ENCODE measurements around the gene C1orf167. TPM values are rescaled to one million over a fixed set of nuclear protein-coding genes. Genes with fewer than 3 reads are reported as not detected.

C1orf167 gene
- total and polyA plus RNA-seq, 4 donors, result 0.37 TPM; not detected in 3

GRCh38 chr1:11752359-11753088 is 9.5 kb upstream of the C1orf167 start:
- no peaks in the 10 kb centered on the region for H3K9me3 ChIP-seq (ENCODE audit: control insufficient read depth in 4 of 4, low read length in 3 of 4)
- DNase-seq (ENCODE audit: low spot score), result no peak
- no peaks in the 10 kb centered on the region for H3K4me1 ChIP-seq (ENCODE audit: control insufficient read depth in 4 of 4, insufficient read depth in 4 of 4, low read length in 3 of 4)
- no peak overlapping the region for H3K4me3 ChIP-seq (ENCODE audit: low read depth in 1 of 3, low read length in 3 of 3)
- WGBS, result 60% methylated on average over 17 of the region's 17 CpGs
- TF ChIP-seq FOXA1 (IDR thresholded peaks at IDR 0.05) (no peak), REST (IDR thresholded peaks at IDR 0.05) (no peak), NR2F2 (IDR thresholded peaks at IDR 0.05) (no peak), HNF4G (IDR thresholded peaks at IDR 0.05) (no peak), SP1 (IDR thresholded peaks at IDR 0.05) (no peak), EGR1 (IDR thresholded peaks at IDR 0.05; ENCODE audit: low read depth in 2 of 2) (no peak), GABPA (IDR thresholded peaks at IDR 0.05 in 1 of 2, conservative IDR thresholded peaks at IDR 0.05 in 1 of 2) (no peak)
- TF ChIP-seq, protein P1, sequence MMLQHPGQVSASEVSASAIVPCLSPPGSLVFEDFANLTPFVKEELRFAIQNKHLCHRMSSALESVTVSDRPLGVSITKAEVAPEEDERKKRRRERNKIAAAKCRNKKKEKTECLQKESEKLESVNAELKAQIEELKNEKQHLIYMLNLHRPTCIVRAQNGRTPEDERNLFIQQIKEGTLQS (IDR thresholded peaks at IDR 0.05), result no peak
- H3K36me3 ChIP-seq (ENCODE audit: control insufficient read depth in 4 of 4, insufficient read depth in 3 of 4, low read depth in 1 of 4, low read length in 3 of 4), result peaks cover 0 to 28% (median 6%) of the 10 kb centered on the region in 4 donors
- H3K27ac ChIP-seq (ENCODE audit: low read depth in 1 of 2, low read length in 2 of 2), result no peak overlapping the region
- H3K9ac ChIP-seq (ENCODE audit: low read depth in 1 of 2, low read length in 2 of 2), result no peak overlapping the region
- H3K27me3 ChIP-seq (ENCODE audit: control insufficient read depth in 4 of 4, insufficient read depth in 4 of 4, low read length in 3 of 4), result no peaks in the 10 kb centered on the region

DNA sequence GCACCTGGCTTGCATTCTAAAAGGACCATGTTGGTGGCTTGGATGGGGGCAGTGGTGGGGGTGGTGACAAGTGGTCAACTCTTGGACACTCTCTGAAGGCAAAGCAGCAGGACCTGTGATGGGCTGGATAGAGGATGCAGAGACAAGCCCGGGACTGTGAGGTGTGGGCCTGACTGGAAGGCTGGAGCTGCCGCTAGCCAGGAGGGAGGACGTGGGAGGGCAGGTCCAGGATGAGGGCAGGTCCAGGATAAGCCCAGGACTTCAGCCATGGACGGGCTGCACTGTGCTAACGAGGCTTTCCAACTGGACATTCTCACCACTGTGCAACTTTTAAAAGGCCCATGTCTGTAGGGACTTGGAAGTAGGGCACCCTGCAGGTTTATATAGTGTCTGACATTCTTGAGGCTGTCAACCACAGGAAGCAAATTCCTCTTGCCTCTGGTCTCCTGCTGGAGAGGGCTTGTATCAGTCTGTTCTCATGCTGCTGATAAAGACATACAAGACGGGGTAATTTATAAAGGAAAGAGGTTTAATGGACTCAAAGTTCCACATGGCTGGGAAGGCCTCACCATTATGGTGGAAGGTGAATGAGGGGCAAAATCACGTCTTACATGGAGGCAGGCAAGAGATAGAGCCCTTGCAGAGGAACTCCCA is 8.3 kb upstream of the C1orf167 start:
- Histone ChIP-seq H3K9ac (ENCODE audit: low read depth in 1 of 2, low read length in 2 of 2) (no peak overlapping the region), H3K4me1 (ENCODE audit: control insufficient read depth in 4 of 4, insufficient read depth in 4 of 4, low read length in 3 of 4) (no peaks in the 10 kb centered on the region), H3K36me3 (ENCODE audit: control insufficient read depth in 4 of 4, insufficient read depth in 3 of 4, low read depth in 1 of 4, low read length in 3 of 4) (peaks cover 0 to 21% (median 6%) of the 10 kb centered on the region in 4 donors), H3K27ac (ENCODE audit: low read depth in 1 of 2, low read length in 2 of 2) (no peak overlapping the region), H3K27me3 (ENCODE audit: control insufficient read depth in 4 of 4, insufficient read depth in 4 of 4, low read length in 3 of 4) (no peaks in the 10 kb centered on the region), H3K9me3 (ENCODE audit: control insufficient read depth in 4 of 4, low read length in 3 of 4) (no peaks in the 10 kb centered on the region), H3K4me3 (ENCODE audit: low read depth in 1 of 3, low read length in 3 of 3) (no peak overlapping the region)
- TF ChIP-seq ZBTB33 (IDR thresholded peaks at IDR 0.05) (no peak), HNF4A (conservative IDR thresholded peaks at IDR 0.05) (no peak), RXRA (IDR thresholded peaks at IDR 0.05) (no peak), REST (IDR thresholded peaks at IDR 0.05) (no peak), RAD21 (IDR thresholded peaks at IDR 0.05) (no peak), GABPA (IDR thresholded peaks at IDR 0.05 in 1 of 2, conservative IDR thresholded peaks at IDR 0.05 in 1 of 2) (no peak), SP1 (IDR thresholded peaks at IDR 0.05) (no peak), HNF4G (IDR thresholded peaks at IDR 0.05) (no peak), FOXA1 (IDR thresholded peaks at IDR 0.05) (no peak), FOXA2 (IDR thresholded peaks at IDR 0.05) (no peak), JUND (IDR thresholded peaks at IDR 0.05) (no peak), TAF1 (conservative IDR thresholded peaks at IDR 0.05) (no peak)
- TF ChIP-seq, protein P1 (IDR thresholded peaks at IDR 0.05), result no peak
- TF ChIP-seq, protein P2, sequence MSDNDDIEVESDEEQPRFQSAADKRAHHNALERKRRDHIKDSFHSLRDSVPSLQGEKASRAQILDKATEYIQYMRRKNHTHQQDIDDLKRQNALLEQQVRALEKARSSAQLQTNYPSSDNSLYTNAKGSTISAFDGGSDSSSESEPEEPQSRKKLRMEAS (IDR thresholded peaks at IDR 0.05), result no peak
- DNase-seq (ENCODE audit: low spot score), result no peak
- WGBS, result 69% methylated on average over 7 of the region's 7 CpGs
